Liver (tissue), 9 donors: ENCODE measurements around the gene TM9SF1. TPM values are rescaled to one million over a fixed set of nuclear protein-coding genes. Genes with fewer than 3 reads are reported as not detected.

Experiments
- DNase-seq: peaks from one replicate; pipeline ENCODE4 v3.0.0-alpha.2; 2017; ENCODE audit warnings: low spot score
- H3K27ac ChIP-seq, 2 donors: one replicate each; pipeline ENCODE4 v1.7.0; 2013; ENCODE audit warnings: inconsistent platforms in 2 of 2, low read length in 2 of 2, control low read depth in 1 of 2, low read depth in 1 of 2, mild to moderate bottlenecking in 1 of 2
- H3K27me3 ChIP-seq, 4 donors: one replicate each; pipeline versions ENCODE4 v1.6.1 to v1.7.0; 2013; ENCODE audit warnings: low read length in 3 of 4, inconsistent platforms in 1 of 4, mild to moderate bottlenecking in 1 of 4, moderate library complexity in 1 of 4; ENCODE audit not compliant: control insufficient read depth in 4 of 4, insufficient read depth in 4 of 4
- H3K36me3 ChIP-seq, 4 donors: one replicate each; pipeline versions ENCODE4 v1.6.1 to v1.7.0; 2013; ENCODE audit warnings: low read length in 3 of 4, mild to moderate bottlenecking in 3 of 4, low read depth in 1 of 4, moderate library complexity in 1 of 4; ENCODE audit not compliant: control insufficient read depth in 4 of 4, insufficient read depth in 3 of 4
- H3K4me1 ChIP-seq, 4 donors: one replicate each; pipeline versions ENCODE4 v1.6.1 to v1.7.0; 2013; ENCODE audit warnings: low read length in 3 of 4, mild to moderate bottlenecking in 3 of 4, moderate library complexity in 1 of 4; ENCODE audit not compliant: control insufficient read depth in 4 of 4, insufficient read depth in 4 of 4
- H3K4me3 ChIP-seq, 3 donors: one replicate each; pipeline versions ENCODE4 v1.6.1 to v1.7.0; 2013; ENCODE audit warnings: low read length in 3 of 3, control low read depth in 1 of 3, low read depth in 1 of 3, mild to moderate bottlenecking in 1 of 3
- H3K9ac ChIP-seq, 2 donors: one replicate each; pipeline ENCODE4 v1.7.0; 2013; ENCODE audit warnings: low read length in 2 of 2, mild to moderate bottlenecking in 2 of 2, moderate library complexity in 2 of 2, control low read depth in 1 of 2, low read depth in 1 of 2
- H3K9me3 ChIP-seq, 4 donors: one replicate each; pipeline versions ENCODE4 v1.6.1 to v1.7.0; 2013; ENCODE audit warnings: low read length in 3 of 4; ENCODE audit not compliant: control insufficient read depth in 4 of 4
- ATF3 ChIP-seq: IDR thresholded peaks from 2 replicates; pipeline ENCODE4 v1.6.1; 2016; ENCODE audit warnings: antibody characterized with exemption
- FOXA1 ChIP-seq: IDR thresholded peaks from 2 replicates; pipeline ENCODE4 v1.6.1; 2016; ENCODE audit warnings: antibody characterized with exemption
- FOXA2 ChIP-seq: IDR thresholded peaks from 2 replicates; pipeline ENCODE4 v1.6.1; 2016; ENCODE audit warnings: antibody characterized with exemption
- GABPA ChIP-seq, 2 donors: IDR thresholded peaks in 1 of 2; conservative IDR thresholded peaks in 1 of 2; 2 replicates each; pipeline ENCODE4 v1.6.1; 2016; ENCODE audit warnings: antibody characterized with exemption in 2 of 2, mild to moderate bottlenecking in 1 of 2, moderate library complexity in 1 of 2
- HNF4G ChIP-seq: IDR thresholded peaks from 2 replicates; pipeline ENCODE4 v1.6.1; 2016; ENCODE audit warnings: antibody characterized with exemption
- JUND ChIP-seq, 2 donors: IDR thresholded peaks; 2 replicates each; pipeline ENCODE4 v1.6.1; 2016; ENCODE audit warnings: antibody characterized with exemption in 2 of 2
- MAX ChIP-seq: IDR thresholded peaks from 2 replicates; pipeline ENCODE4 v1.6.1; 2016; ENCODE audit warnings: antibody characterized with exemption
- NR2F2 ChIP-seq: IDR thresholded peaks from 2 replicates; pipeline ENCODE4 v1.6.1; 2016; ENCODE audit warnings: antibody characterized with exemption
- REST ChIP-seq: IDR thresholded peaks from 2 replicates; pipeline ENCODE4 v1.6.1; 2016; ENCODE audit warnings: antibody characterized with exemption, mild to moderate bottlenecking
- RXRA ChIP-seq, 2 donors: IDR thresholded peaks; 2 replicates each; pipeline ENCODE4 v1.6.1; 2017 to 2018; ENCODE audit warnings: antibody characterized with exemption in 2 of 2, mild to moderate bottlenecking in 1 of 2
- SP1 ChIP-seq: IDR thresholded peaks from 2 replicates; pipeline ENCODE4 v1.6.1; 2018; ENCODE audit warnings: antibody characterized with exemption, mild to moderate bottlenecking
- YY1 ChIP-seq: IDR thresholded peaks from 2 replicates; pipeline ENCODE4 v1.6.1; 2016; ENCODE audit warnings: antibody characterized with exemption, mild to moderate bottlenecking
- ZBTB33 ChIP-seq: IDR thresholded peaks from 2 replicates; pipeline ENCODE4 v1.6.1; 2016; ENCODE audit warnings: antibody characterized with exemption
- WGBS: extraction: QIAGEN DNeasy Blood & Tissue Kit; methylation state at CpG from one replicate; pipeline ENCODE4 v1.1.7; 2013; 5-methylcytosine and 5-hydroxymethylcytosine counted together
- polyA plus RNA-seq, 2 donors: library from polyadenylated mRNA; stranded (reverse) in 1 of 2; unstranded in 1 of 2; fragments of 200-250 nt in 1 of 2; fragments of >200 nt in 1 of 2; fragmentation: Nextera tagmentation in 1 of 2; extraction: Ambion mirVana in 1 of 2; gene quantifications; one replicate each; pipeline versions ENCODE4 v1.2.1 to v1.2.3, GENCODE V29; 2013 to 2015
- total RNA-seq, 2 donors: library from RNA; depleted of rRNA; stranded (reverse); fragments of >200 nt; gene quantifications; one replicate each; pipeline ENCODE4 v1.2.3, GENCODE V29; 2014
- donor health status: healthy.
- donor health status: healthy.
- donor health status: healthy.
- donor health status: healthy.
- donor health status: healthy.

TM9SF1 gene
- total and polyA plus RNA-seq, 4 donors, result 27.5 to 76.2 (median 38.5) TPM

- H3K9me3 ChIP-seq, result no peaks in the 10 kb centered on the region
- peak overlapping the region; percentile 61 to 72 for H3K27ac ChIP-seq
- 80% methylated on average over 12 of the region's 12 CpGs for WGBS
- H3K36me3 ChIP-seq, result peaks cover 13 to 63% (median 23%) of the 10 kb centered on the region in 4 donors
- no peaks in the 10 kb centered on the region for H3K27me3 ChIP-seq
- no peak for DNase-seq
- no peak for TF ChIP-seq FOXA1
- no peak for TF ChIP-seq NR2F2
- no peak for TF ChIP-seq HNF4G
- TF ChIP-seq JUND (IDR thresholded peaks at IDR 0.05), result no peak
- H3K4me1 ChIP-seq, result peaks cover 0 to 22% (median 14%) of the 10 kb centered on the region in 4 donors
- H3K4me3 ChIP-seq, result no peak overlapping the region
- no peak overlapping the region for H3K9ac ChIP-seq
Measured at GRCh38 chr14:24178399-24179178, 16.7 kb downstream of the TM9SF1 start.

- Histone ChIP-seq H3K4me3 (no peak overlapping the region), H3K27ac (no peak overlapping the region), H3K36me3 (peaks cover 11 to 66% (median 25%) of the 10 kb centered on the region in 4 donors), H3K4me1 (peaks cover 0 to 22% (median 14%) of the 10 kb centered on the region in 4 donors), H3K9me3 (no peaks in the 10 kb centered on the region), H3K9ac (no peak overlapping the region), H3K27me3 (no peaks in the 10 kb centered on the region)
- no peak for DNase-seq
- 96% methylated on average over 14 of the region's 14 CpGs for WGBS
- TF ChIP-seq FOXA1 (no peak), FOXA2 (no peak), YY1 (no peak), RXRA (IDR thresholded peaks at IDR 0.05) (no peak), ATF3 (no peak), GABPA (IDR thresholded peaks at IDR 0.05 in 1 of 2, conservative IDR thresholded peaks at IDR 0.05 in 1 of 2) (no peak), HNF4G (no peak), NR2F2 (no peak), MAX (no peak), ZBTB33 (no peak), SP1 (no peak), JUND (IDR thresholded peaks at IDR 0.05) (no peak), REST (no peak)
Measured at GRCh38 chr14:24177891-24178290, 17.4 kb downstream of the TM9SF1 start.
